ENCODE results near the gene IL32. TPM values are rescaled to one million over a fixed set of nuclear protein-coding genes. Genes with fewer than 3 reads are reported as not detected.

The IL32 gene
- total RNA-seq, 1 donor from 2014 or later, result 8.8 TPM

DNA sequence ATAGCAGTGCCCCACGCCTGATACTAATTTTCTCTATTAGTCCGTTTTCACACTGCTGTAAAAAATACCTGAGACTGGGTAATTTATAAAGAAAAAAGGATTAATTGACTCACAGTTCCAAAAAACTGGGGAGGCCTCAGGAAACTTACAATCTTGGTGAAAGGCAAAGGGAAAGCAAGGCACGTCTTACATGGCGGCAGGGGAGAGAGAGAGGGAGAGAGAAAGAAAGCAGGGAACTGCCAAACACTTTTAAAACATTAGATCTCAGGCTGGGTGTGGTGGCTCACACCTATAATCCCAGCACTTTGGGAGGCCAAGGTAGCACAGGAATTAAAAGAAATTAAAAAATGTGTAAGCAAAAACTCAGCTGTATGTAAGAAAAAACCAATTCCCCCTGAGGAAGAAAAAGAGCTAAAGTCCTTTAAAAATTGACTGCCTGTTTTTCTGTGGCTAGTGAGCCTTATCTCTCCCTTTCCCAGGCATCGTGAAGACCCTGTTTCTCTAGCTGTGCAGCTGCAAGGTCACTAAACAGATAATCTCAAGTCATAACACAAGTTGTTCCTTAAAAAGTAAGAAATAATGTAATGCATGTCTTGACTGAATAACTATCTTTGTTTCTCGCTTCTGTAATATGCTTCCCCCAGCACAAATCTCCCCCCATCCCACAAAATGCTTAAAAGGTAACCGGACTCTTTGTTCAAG lies 19.7 kb downstream of the IL32 start:
- no peaks in the 10 kb centered on the region for H3K9me3 Mint-ChIP-seq (ENCODE audit: unreplicated experiment)
- peaks cover 27% of the 10 kb centered on the region for H3K27me3 Mint-ChIP-seq (ENCODE audit: unreplicated experiment)
- no peak overlapping the region for H3K27ac Mint-ChIP-seq (ENCODE audit: unreplicated experiment)

GRCh38 chr16:3085868-3086595 lies 20.6 kb downstream of the IL32 start:
- Mint-ChIP-seq H3K4me3 (ENCODE audit: unreplicated experiment) (no peak overlapping the region), H3K27ac (ENCODE audit: unreplicated experiment) (no peak overlapping the region), H3K36me3 (ENCODE audit: unreplicated experiment) (no peaks in the 10 kb centered on the region), H3K27me3 (ENCODE audit: unreplicated experiment) (peaks cover 19% of the 10 kb centered on the region), H3K4me1 (ENCODE audit: unreplicated experiment) (peaks cover 11% of the 10 kb centered on the region), H3K9me3 (ENCODE audit: unreplicated experiment) (no peaks in the 10 kb centered on the region)
- DNase-seq (ENCODE audit: extremely low spot score, unreplicated experiment), result no peak
- no peak for TF ChIP-seq CTCF (IDR thresholded peaks at IDR 0.05)

More for the DNA sequence above, 19.7 kb downstream of the IL32 start:
- Mint-ChIP-seq H3K4me1 (ENCODE audit: unreplicated experiment) (peaks cover 11% of the 10 kb centered on the region), H3K36me3 (ENCODE audit: unreplicated experiment) (no peaks in the 10 kb centered on the region), H3K4me3 (ENCODE audit: unreplicated experiment) (no peak overlapping the region)
- TF ChIP-seq CTCF (IDR thresholded peaks at IDR 0.05), result no peak
- no peak for DNase-seq (ENCODE audit: extremely low spot score, unreplicated experiment)

GRCh38 chr16:3086596-3087242 lies 21.3 kb downstream of the IL32 start:
- no peak overlapping the region for H3K4me3 Mint-ChIP-seq (ENCODE audit: unreplicated experiment)
- peaks cover 19% of the 10 kb centered on the region for H3K27me3 Mint-ChIP-seq (ENCODE audit: unreplicated experiment)
- no peak for TF ChIP-seq CTCF (IDR thresholded peaks at IDR 0.05)
- no peaks in the 10 kb centered on the region for H3K36me3 Mint-ChIP-seq (ENCODE audit: unreplicated experiment)
- H3K27ac Mint-ChIP-seq (ENCODE audit: unreplicated experiment), result no peak overlapping the region
- no peak for DNase-seq (ENCODE audit: extremely low spot score, unreplicated experiment)
- peaks cover 11% of the 10 kb centered on the region for H3K4me1 Mint-ChIP-seq (ENCODE audit: unreplicated experiment)
- no peaks in the 10 kb centered on the region for H3K9me3 Mint-ChIP-seq (ENCODE audit: unreplicated experiment)

GRCh38 chr16:3087243-3088235 lies 22.1 kb downstream of the IL32 start:
- Mint-ChIP-seq H3K4me3 (ENCODE audit: unreplicated experiment) (peak overlapping the region; percentile 2), H3K9me3 (ENCODE audit: unreplicated experiment) (no peaks in the 10 kb centered on the region), H3K4me1 (ENCODE audit: unreplicated experiment) (peaks cover 11% of the 10 kb centered on the region), H3K36me3 (ENCODE audit: unreplicated experiment) (no peaks in the 10 kb centered on the region), H3K27ac (ENCODE audit: unreplicated experiment) (no peak overlapping the region), H3K27me3 (ENCODE audit: unreplicated experiment) (peaks cover 22% of the 10 kb centered on the region)
- peak; percentile 23 for TF ChIP-seq CTCF (IDR thresholded peaks at IDR 0.05)
- no peak for DNase-seq (ENCODE audit: extremely low spot score, unreplicated experiment)

Data from osteocyte (in vitro differentiated cells).